GM19328 (cell line): Measurements from ENCODE around the gene SREBF2.

Experiments
- ATAC-seq: cut with Tn5 transposase; IDR thresholded peaks from one replicate; pipeline ENCODE4 v1.9.1; 2021; ENCODE audit warnings: mild to moderate bottlenecking, moderate library complexity; ENCODE audit not compliant: unreplicated experiment

The SREBF2 gene

DNA sequence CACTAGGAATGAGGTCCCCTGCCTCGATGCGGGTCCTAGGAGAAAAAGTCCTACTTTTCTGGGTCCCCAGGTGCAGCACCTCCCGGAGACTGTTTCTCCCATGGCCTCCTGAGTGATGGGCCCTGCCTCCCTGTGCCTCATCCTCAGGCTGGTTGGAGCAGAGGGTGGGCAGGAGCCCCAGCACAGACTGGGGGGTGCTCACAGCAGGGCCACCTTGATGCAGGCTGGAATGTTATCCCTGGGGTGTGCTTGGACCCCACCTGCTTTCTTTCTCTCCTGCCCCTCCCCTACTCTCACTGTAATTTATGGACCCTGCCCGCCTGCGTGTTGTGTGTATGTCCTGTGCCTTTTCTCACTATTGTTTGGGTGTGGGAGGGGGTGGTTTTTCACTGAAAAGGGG is 73.9 kb downstream of the SREBF2 start:
- no peak for ATAC-seq

DNA sequence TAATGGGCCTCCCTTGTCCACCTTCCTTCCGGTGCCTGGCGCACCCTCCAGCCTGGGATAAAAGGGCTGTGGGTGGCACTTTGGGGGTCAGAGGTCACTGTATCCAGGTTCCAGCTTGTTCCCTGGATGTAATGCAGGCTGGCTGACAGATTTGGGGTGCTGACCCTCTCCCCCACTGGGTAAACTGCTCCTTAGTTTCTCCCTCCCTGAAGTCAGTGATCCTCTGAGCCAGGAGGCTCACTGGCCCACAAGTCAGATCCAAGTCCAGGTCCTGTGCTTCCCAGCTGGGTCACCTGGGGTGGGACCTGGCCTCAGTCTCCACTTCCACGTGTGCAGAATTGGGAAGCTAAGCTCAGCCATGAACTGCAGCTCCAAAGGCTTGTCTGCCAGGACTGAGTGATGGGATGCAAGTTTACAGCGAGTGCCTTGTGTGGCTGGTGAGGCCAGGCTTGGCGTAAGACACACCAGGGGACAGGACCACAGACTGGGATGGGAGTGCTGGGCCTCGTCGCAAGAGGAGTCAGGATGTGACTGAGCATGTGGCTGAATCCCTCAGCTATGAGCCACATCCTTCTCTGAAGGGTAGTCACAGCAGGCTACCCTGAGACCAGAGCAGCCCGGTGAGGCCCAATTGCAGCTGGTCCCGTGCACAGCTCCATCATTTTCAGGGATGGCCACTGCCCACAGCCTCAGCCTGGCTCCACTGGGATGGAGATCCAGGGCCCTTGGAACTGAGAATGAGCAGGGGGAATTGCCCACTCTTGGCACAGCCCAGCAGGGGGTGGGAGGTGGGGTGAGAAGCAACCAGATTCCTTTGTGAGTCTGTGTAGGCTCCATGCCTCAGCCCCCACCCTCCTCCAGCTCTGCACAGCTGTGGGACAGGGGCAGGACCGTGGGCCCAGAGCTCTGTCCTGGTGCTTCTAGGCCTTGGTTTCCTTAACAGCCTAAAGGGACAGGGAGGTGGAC is 74.8 kb downstream of the SREBF2 start:
- ATAC-seq = no peak

DNA sequence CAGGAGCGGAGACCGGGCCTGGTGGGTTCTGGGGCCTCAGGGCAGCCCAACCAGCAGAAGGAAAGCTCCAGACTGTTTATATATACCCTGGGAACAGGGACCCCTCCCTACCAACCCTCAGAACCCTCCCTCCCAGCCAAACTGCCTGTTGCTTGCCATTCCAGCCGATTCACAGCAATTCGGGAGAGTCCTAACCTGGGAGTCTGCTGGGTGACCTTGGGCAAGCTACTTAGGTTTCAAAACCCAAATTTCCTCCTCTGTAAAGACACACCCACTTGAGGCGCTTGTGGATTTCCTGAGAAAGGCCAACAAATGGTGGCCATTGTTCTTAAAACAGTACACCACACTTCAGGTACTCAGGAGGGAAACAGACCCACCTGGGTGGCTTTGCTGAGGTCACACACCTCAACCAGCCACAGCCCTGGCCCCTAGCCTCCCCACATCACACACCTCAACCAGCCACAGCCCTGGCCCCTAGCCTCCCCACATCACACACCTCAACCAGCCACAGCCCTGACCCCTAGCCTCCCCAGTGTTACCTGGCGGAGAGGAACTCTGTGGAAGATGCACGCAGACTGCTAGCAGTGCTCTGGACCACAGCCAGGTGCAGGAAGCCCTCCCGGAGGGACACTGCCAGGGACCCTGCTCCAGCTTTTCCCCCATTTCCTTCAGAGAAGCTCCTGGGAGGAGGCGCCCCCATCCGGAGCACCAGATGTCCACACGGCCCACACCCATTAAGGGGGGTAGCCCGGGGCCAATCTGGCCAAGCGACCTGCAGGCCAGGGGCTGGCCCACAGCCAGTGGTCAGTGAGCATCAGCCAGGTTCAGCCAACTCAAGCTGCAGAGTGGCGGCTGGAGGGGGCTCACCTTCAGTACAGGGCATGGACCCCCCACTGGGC is 75.8 kb downstream of the SREBF2 start:
- ATAC-seq = no peak

DNA sequence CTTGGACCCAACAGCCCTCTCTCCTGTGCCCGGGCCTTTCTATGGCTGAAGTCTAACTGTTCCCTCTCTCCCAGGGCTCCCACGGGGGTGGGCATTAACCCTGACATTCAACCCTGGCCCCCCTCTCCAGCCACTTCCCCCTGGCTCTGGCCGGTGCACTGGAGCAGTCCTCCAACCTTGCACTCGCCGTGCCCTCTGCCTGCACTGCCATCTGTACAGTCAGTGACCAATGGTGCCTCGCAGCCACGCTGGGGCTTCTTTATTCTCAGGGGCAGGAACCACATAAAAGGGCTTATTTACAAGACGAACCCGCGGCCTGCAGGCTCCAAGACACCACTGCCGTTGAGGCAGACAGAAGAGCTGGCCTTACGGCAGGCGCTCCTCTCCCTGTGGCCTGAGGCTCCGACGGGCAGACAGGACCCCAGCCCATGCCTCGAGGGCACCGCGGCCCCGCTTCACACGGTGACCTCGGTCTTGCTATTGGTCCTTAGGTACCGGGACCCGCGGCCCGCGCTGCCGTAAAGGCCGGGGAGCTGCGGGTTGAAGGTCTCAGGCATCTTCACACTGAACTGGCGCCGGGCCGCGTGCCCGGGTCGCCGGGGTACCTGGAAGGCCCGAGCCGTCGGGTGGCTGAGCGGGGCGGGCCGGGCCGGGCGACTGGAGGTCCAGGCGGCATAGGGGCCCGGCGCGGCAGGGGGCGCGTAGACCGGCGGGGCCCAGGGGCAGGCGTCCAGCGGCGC is 76.6 kb downstream of the SREBF2 start:
- ATAC-seq = no peak

DNA sequence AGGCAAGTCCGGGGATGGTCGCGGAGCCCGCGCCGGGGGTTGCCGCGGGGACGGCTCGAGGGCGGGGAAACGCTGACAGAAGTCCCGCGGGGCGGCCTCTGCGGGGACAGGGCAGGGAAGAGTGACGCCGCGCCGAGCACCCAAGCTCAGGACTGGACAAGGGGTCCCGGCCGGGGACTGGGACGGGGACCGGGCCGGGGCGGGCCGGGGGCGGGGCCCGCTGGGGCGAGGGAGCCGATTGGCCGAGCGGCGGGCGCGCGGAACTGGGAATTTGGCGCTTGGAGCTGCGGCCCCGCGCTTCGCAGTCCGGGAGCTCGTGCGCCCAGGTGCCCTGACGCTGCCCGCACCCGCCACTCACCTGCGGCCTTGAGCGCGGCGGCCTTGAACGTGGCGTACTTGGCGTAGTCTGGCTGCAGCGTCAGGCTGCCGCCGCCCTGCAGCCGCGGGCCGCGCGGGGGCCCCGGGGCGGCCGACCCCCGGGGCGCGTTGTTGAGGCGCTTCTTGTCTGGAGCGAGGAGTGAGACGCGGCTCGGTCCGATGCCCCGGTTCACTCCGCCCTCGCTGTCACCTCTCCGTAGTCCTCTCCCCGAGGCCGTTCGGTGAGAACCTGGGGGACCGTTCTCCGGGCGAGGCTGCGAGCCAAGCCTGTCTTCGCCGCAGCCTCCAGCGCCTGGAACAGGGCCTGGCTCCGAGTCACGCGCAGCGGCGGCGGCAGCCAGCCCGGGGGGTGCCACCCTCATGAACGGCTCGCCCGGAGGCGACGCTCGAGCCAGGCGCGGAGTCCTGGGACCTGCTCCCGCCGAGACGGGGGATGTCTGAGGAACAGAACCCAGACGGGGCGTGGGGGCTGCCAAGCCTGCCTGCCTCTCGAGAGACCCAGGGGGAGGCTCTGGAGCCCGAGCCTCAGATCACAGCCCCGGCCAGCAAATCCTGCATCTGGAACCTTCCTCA is 77.4 kb downstream of the SREBF2 start:
- no peak for ATAC-seq

DNA sequence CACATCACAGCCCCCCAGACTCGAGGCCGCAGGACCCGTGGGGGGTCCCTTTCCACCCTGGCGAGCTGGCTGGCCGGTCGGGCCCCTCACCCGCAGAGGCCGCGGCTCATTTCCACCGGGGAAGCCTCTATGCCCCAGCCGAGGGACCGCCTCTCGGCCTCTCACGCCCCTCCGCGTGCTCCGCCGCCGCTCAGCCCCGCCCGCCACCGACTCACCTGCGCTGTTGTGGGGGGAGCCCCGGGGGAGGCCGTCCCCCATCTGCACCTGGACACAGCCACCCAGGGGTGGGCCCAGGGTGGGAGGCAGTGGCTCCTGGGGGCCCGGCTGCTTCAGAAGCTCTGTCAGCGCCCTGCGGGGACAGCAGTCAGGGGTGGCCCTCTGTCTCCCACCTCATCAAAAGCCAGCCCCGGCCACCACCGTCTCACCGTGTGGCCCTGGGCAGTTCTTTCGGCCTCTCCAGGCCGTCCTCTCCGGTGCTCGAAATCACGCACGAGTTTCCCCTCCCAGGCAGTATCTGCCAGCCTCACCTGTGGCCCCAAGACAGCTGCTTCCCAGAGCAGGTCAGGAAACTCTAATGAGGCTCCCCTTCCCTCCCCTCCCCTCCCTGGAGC is 78.2 kb downstream of the SREBF2 start:
- no peak for ATAC-seq

DNA sequence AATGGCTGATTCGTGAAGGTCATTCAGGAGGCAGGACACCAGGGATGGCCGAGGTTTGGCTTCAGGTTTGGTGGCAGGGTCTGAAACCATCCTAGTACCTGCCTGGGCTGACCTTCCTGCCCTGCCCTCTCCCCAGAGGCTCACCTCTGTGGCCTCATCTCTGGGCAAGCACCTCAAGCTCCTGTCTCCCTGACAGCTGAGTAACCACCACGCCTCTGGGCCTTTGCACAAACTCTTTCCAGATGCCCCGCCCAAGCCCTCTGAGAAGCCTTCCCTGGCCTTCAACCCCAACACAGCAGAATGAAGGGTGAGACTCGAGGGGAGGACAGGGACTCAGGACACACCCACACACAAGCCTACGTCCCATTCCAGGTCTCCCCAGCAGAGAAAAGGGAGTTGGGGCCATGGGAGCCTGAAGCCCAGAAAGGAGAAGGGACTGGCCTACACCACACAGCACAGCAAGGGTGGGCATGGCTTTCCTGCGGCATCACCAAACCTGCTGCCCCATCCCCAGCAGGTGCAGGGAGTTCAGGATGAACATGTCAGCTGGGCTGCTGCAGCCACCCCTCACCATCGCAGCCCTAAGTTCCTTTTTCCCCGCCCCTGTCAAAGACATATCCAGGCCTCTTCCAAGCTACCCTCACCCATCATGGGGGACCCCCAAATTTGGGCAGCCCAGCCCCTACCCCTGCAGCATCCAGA is 79.6 kb downstream of the SREBF2 start:
- ATAC-seq = no peak

DNA sequence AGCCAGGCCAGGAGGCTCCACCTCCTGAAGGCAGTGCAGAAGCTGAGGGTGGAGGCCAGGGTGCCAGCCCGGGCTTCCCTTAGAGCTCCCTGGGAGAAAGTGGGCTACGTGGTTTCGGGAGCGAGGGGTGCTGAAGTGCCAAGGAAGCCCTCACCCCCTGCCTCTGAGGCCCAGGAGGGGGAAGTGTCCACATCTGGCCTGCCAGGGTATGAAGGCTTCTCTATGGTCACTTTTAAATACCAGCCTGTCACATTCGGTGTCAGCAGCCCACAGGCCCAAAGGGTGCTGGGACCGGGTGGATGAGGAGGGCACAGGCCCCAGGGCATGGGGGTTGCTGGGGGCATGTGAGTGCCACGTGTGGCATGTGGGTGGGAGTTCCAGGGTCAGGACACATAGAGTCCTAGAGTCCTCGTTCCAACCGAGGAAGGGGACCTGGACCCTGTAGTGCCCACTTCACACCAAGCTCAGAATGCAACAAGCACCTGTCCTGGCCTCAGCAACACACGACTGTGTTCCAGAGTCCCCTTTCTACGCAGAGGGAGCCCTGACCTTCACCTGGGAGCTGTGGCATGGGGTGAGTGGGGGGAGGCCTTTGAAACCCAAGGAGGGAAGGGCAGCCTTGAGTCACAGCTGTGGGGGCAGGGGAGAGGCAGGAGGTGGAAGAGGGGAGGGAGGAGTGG is 80.3 kb downstream of the SREBF2 start:
- no peak for ATAC-seq

DNA sequence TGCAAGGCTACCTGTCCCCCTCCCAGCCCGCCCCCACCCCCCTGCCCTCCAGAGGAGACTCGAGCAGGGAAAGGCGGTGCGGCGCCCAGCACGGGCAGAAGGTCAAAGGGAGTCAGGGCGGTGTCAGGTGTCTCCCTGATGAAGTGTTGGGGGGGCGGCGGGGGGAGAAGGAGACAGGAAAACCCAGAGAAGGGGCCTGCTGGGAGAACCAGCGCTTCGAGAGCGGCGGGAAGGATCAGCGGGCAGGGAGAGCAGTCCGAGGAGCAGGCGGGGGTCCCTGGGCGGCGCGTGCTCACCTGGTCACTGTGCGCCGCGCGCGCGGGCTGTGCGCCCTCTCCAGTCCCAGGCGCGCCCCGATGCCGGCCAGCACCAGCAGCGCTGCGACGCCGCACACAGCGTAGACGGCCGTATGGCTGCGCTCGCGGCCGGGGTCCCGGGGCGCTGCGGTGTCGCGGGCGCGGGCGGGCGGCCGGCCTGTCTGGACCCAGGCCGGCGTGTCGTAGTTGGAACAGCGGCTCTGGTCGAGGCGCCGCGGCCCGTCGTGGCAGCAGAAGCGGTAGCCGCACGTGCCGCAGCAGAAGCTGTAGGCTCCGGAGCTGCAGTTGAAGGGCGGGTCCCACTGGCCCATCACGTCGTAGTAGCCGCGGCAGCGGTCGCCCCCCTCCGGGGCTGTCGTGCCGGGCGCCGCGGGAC is 81.1 kb downstream of the SREBF2 start:
- ATAC-seq = no peak

DNA sequence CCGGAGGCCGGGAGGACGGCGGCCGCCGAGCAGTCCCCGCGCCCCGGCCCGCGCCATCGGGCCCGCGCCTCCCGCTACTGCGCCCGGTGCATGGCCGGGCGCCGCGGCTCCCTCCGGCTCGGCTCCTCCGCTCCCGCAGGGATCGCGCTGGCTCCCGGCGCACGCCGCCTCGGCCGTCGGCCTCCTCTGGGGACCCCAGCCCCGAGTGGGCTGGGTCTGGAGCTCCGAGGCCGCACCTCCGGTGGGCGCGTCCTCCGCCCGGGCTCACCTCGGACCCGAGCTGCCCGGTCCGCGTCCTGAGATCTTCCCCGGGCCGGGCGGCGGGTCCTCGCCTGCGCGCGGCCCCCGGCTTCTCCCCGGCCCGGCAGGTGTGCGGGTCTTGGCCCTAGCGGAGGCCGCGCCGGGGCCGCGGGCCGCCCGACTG is 81.7 kb downstream of the SREBF2 start:
- no peak for ATAC-seq

DNA sequence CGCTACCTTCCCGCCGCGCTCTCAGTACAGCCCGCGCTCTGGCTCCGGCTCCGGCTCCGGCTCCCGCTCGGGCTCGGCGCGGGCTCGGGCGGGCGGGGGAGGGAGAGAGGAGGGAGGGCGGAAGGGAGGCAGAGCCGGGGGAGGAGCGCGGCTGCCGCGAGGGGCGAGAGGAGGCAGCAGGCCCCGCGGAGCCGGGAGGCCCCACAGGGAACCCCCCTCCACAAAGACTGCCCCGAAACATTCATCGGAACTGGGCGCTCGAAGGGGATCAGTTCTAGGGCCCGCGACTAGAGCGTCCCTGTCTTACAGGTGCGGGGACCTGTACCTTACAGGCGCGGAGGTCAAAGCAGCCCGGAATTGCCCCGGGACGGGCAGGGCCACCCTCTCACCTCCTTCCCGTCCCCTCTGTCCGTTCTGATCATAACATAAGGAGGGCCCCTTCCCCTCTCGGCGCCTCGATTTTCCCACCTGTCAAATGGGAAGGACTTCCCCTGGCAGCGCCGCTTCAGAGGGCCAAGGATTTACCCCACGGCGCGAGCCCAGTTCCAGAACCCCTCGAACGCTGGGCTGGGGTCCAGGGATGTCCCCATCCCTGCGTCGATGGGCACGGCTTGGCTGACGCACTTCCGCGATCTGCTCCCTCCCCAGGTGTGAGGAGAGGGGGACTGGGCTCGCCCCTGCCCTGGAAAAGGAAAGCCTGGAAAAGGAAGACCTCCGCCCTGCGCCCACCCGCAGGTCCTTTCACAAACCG is 82.3 kb downstream of the SREBF2 start, which contains the start of gene SHISA8:
SHISA8 (minus strand) TSS at position 40 of the 751 bp plus-strand sequence. CDS start 407 bp downstream, outside the sequence.
- no peak for ATAC-seq

DNA sequence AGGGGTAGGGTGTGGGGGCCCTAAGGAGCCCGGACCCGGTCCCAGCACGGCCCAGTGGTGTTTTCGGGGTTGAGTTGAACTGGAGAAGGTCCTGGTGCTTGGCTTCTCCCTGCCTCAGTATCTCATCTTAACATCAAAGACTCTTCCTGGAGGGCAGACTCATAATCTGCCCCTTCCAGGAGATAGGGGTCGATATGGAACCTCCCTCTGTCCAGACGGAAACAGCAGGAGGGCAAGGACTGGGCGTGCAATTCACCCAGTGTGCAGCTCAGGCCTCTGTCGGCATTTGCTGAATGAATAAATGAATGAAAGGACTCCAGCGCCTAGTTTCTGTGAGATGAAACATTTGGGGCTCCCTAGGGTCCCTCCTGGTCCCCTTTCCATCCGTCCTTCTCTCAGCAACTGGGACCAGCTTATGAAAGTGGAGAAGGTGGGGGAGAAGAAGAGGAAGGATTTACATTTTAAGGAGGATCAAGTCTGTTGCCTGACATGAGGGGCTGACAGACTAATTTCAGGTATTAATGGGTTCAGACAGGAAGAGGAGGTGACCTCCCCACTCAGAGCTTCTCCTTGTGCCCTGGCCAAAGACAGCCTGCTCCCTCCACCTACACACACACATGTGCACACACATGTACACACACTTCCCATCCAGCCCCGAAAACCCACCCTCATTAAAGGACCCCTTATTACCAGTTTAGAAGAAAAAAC is 83.0 kb downstream of the SREBF2 start:
- no peak for ATAC-seq

DNA sequence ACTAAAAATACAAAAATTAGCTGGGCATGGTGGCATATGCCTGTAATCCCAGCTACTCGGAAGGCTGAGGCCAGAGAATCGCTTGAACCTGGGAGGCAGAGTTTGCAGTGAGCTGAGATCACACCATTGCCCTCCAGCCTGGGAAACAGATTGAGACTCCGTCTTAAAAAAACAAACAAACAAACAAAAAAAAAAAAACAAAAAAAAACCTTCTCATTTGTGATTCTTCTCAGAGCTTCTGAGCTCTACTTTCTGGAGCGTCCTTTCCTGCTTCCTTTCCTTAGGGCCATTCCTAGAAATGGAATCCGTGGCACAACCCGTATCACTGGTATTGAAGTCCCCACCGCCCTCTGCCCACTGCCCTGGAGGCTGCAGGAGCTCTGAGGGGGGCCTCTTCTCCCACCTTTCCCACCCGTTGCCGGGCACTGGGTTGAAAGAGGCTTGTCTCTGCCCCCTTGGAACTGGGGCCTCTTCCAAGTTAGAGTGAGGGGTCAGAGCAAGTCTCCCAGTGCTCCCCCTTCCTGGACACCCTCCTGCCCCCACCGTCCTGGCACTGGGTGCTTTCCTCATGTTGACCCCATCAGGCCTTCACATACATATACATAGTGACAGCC is 83.9 kb downstream of the SREBF2 start:
- ATAC-seq = no peak

DNA sequence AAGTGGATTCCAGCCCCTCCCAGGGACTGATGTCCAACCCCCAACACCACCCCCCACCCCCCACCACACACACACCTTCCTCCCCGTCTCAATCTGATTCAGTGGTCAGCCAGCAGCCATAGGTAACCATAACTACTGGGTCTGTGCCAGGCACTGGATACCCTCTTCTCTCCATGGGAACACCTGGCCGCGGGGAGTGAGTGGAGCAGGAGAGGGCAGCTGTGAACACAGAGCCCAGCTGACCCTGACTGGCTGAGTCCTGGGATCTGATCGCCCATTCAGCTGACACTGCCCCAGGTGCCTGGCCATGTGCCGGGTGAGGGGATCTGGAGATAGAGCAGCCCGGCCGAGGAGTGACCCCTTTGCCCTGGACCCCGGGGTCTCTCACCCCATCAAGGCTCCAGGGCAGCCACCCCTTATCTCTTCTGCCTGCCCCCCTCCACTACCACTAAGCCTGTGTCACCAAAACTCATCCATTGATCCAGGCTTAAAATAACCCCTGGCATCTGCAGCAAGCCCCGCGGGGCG is 84.5 kb downstream of the SREBF2 start:
- no peak for ATAC-seq
